VCaP (cell line): ENCODE measurements around the gene STOML3.

ENCODE experiments used
- H3K27ac ChIP-seq: fragments of 450-650 bp; 2 replicates; pipeline ENCODE4 v1.5.1; 2017
- CTCF ChIP-seq: fragments of 450-650 bp; conservative IDR thresholded peaks from 2 replicates; pipeline ENCODE4 v1.5.1; 2017; ENCODE audit warnings: mild to moderate bottlenecking, moderate library complexity

STOML3 gene

GRCh38 chr13:38981096-38981495 lies 9.5 kb downstream of the STOML3 start:
- no peak for TF ChIP-seq CTCF
- no peak overlapping the region for H3K27ac ChIP-seq

DNA sequence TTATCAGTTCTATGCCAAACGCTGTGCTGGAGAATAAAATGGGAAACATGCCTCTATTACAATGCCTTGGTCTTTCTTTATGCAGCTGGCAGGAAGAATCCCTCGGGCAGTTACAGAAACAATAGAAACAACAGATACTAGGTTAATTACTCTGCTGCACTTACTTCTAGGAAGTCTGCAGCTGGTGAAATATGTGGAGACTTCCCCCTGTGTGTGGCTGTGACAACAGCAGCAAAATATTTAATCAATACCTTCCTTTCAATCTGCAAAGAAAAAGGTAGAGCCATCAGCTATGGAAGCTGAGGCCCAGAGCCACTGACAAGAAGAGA lies 9.9 kb downstream of the STOML3 start:
- TF ChIP-seq CTCF: no peak
- no peak overlapping the region for H3K27ac ChIP-seq

- H3K27ac ChIP-seq: no peak overlapping the region
- no peak for TF ChIP-seq CTCF
These were observed 10.5 kb downstream of the STOML3 start for GRCh38 chr13:38979891-38980749.

- peak; percentile 29 for TF ChIP-seq CTCF
- H3K27ac ChIP-seq: no peak overlapping the region
These were observed 20.1 kb downstream of the STOML3 start for GRCh38 chr13:38970380-38971051.

DNA sequence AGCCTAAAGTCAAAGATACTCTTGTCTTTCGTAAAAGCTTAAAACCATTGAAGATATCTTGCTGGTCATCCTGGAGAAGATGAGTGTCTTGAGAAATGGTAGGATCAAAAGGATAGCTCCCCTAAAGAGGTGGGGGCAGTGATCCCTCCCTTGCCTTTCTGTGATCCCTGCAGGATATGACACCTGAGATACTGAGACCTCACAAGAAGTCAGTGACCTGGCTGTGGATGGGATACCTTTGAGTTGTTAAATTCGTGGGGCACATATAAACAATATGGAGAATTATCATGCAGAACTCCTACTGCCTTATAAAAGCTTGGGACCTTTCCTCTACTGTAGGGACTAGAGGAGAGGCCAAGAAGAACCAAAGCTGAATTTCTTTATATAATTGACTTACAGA lies 21.4 kb downstream of the STOML3 start:
- TF ChIP-seq CTCF: no peak
- no peak overlapping the region for H3K27ac ChIP-seq

GRCh38 chr13:38967446-38967845 lies 23.2 kb downstream of the STOML3 start:
- no peak for TF ChIP-seq CTCF
- no peak overlapping the region for H3K27ac ChIP-seq

DNA sequence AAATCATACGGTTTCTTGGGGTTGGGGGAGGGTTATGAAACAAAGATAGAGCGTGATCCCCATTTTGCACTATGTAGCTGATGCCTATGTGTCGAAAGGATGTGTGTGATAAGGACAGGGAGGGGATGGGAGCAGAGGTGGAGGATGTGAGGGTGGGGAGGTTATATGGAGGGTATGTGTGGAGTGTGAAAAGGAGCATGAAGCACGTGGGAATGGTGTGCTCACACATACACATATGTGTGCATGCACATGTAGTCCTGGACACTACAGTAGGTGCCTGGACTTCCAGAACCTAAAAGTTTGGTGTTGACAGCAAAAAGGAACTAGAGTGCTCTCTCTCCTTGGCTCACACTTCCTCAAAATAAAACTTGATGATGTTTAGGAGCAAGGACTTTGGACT lies 25.4 kb downstream of the STOML3 start:
- TF ChIP-seq CTCF: no peak

More for the DNA sequence above, 25.4 kb downstream of the STOML3 start:
- no peak overlapping the region for H3K27ac ChIP-seq
